Astrocyte of the spinal cord (primary cell): ENCODE data around the gene ALDH8A1.
"Not testable (repeated sequence)": the region's sequence is repeated elsewhere in the genome, so short reads cannot be mapped to it uniquely, and the experiment has no call there.

Experiments used
- DNase-seq: peaks from one replicate; pipeline ENCODE4 v3.0.0; 2011; ENCODE audit warnings: low read depth, low spot score
- H3K4me3 ChIP-seq: 2 replicates; pipeline ENCODE4 v1.5.1; 2011; ENCODE audit warnings: low read depth, mild to moderate bottlenecking, low read length, moderate library complexity
- in situ Hi-C: cut with HindIII; loops from 2 replicates; pipeline ENCODE4 v1.10.0; 2017; ENCODE audit warnings: low sequenced_read_pairs
- TF ChIP-seq, protein P1 (sequence below): IDR thresholded peaks from 2 replicates; pipeline ENCODE4 v1.5.1; 2012; ENCODE audit warnings: low read depth, mild to moderate bottlenecking, low read length, inconsistent platforms

Gene ALDH8A1

GRCh38 chr6:134909701-134910592 is 40.0 kb downstream of the ALDH8A1 start:
- DNase-seq = no peak
- TF ChIP-seq, protein P1, sequence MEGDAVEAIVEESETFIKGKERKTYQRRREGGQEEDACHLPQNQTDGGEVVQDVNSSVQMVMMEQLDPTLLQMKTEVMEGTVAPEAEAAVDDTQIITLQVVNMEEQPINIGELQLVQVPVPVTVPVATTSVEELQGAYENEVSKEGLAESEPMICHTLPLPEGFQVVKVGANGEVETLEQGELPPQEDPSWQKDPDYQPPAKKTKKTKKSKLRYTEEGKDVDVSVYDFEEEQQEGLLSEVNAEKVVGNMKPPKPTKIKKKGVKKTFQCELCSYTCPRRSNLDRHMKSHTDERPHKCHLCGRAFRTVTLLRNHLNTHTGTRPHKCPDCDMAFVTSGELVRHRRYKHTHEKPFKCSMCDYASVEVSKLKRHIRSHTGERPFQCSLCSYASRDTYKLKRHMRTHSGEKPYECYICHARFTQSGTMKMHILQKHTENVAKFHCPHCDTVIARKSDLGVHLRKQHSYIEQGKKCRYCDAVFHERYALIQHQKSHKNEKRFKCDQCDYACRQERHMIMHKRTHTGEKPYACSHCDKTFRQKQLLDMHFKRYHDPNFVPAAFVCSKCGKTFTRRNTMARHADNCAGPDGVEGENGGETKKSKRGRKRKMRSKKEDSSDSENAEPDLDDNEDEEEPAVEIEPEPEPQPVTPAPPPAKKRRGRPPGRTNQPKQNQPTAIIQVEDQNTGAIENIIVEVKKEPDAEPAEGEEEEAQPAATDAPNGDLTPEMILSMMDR = no peak
- in situ Hi-C loops = no loop called here
- no peak overlapping the region for H3K4me3 ChIP-seq

GRCh38 chr6:134908906-134909516 is 40.9 kb downstream of the ALDH8A1 start:
- TF ChIP-seq, protein P1 = no peak
- DNase-seq = peak; percentile 96
- in situ Hi-C loops = no loop called here
- no peak overlapping the region for H3K4me3 ChIP-seq

- in situ Hi-C loops, DNase-seq, H3K4me3 ChIP-seq: not testable (repeated sequence)
These were observed 45.2 kb downstream of the ALDH8A1 start for GRCh38 chr6:134904731-134905130.

DNA sequence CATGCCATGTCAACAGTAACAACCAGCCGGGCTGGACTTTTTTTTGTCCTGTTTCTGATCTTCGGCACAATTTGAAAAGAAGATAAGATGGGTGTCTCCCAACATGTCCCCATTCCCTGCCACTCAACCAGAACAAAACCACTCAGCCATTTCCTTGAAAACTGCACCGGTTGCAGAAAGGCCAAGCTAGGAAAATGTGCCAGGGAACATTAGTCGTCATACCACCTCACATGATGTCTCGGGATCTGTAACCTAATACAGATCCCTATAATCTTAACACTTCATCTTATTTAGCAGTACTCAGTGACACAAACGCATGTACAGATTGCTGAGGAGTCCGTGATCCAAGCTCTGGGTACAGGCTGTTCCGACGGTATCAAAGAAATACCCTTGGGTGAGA is 46.5 kb downstream of the ALDH8A1 start:
- TF ChIP-seq, protein P1 = no peak
- in situ Hi-C loops = no loop called here
- H3K4me3 ChIP-seq = no peak overlapping the region
- DNase-seq = no peak

DNA sequence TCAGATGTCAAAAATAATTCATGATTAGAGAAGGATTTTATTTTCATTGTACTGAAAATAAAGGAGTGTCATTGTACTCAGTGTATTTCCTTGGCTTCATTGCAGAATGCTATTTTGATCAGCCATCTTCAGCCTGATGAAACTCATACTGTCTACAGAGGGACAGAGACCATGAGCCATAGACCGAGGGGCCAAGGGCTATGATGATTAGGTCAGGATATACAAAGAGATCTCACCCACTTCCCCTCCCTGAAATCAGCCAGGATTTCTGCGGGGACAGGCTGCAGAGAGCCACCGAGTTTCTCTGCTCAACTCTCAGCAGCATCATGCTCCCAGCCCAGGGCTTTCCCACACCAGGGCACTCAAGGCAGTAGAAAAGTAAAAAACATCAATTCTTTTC is 47.0 kb downstream of the ALDH8A1 start:
- no peak for DNase-seq
- in situ Hi-C loops = no loop called here
- TF ChIP-seq, protein P1 = no peak
- H3K4me3 ChIP-seq = no peak overlapping the region

DNA sequence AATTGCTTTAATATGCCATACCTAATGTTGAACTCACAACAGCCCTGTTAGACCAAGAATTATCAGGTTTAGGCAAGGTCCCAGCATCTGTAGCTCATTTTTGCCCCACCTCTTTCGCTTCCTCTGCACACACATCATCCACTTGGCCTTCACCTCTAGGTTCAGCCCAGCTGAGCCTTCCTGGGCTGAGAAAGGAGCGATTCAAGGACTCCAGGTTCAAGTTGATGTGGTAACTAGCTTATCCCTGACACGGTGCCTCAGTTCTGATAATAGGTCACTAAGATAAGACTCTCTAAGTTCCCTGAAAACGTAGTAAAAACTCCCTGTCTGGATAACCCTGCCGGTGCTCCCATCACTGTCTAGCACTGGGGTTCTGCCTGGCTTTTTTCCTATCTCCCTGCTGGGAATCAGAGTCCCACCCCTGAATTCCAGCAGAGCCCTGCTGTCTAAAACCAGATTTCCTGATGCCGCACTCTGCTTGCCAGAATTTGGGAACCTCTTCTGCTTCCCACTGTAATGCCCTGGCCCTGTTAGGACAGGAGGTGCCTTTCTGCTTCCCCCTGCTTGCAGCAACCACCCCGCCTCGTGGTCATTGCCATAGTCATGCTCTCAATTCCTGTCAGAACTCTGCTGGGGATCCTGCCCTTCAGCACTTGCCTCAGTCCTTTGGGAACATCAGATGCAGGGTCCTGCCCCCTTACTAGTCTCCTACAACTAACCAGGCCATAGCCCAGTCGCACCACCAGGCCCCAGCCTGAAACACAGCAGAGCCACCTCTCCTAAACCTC is 47.6 kb downstream of the ALDH8A1 start:
- no peak overlapping the region for H3K4me3 ChIP-seq
- in situ Hi-C loops = no loop called here
- DNase-seq = no peak
- TF ChIP-seq, protein P1 = no peak

DNA sequence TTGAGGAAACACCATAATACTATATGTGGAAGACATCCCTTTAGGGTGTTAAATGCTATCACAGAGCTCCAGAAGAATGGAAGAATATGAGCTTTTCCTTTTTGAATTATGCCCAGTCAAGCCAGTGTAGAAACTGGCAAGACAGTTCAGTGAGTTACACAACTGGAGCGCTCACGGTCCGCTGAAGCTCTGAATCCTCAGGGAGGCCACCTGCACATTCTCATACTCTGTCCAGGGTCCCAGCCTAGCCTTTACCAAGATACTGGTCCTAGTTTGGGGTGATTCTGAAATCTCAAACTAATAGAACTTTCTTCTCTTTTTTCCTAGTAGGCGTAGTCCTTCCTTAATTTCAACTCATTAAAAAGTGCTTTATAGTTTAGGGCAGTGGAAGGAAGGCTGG is 51.3 kb downstream of the ALDH8A1 start:
- in situ Hi-C loops = no loop called here

GRCh38 chr6:134898166-134898565 is 51.7 kb downstream of the ALDH8A1 start:
- in situ Hi-C loops, H3K4me3 ChIP-seq, DNase-seq: not testable (repeated sequence)

More for the DNA sequence above, 51.3 kb downstream of the ALDH8A1 start:
- DNase-seq = no peak
- TF ChIP-seq, protein P1 = no peak
- H3K4me3 ChIP-seq = no peak overlapping the region
